GM18508 (cell line): ENCODE results near the gene LKAAEAR1.

Experiments used
- ATAC-seq: cut with Tn5 transposase; IDR thresholded peaks from one replicate; pipeline ENCODE4 v1.9.1; 2021; ENCODE audit warnings: moderate number of reproducible peaks; ENCODE audit not compliant: insufficient read depth, unreplicated experiment

The LKAAEAR1 gene

GRCh38 chr20:64041040-64041780 lies 43.0 kb downstream of the LKAAEAR1 start:
- ATAC-seq, result no peak

GRCh38 chr20:64040231-64041039 lies 43.8 kb downstream of the LKAAEAR1 start:
- ATAC-seq, result no peak

GRCh38 chr20:64039293-64040160 lies 44.7 kb downstream of the LKAAEAR1 start:
- no peak for ATAC-seq

GRCh38 chr20:64038565-64039292 lies 45.5 kb downstream of the LKAAEAR1 start:
- ATAC-seq, result no peak

- ATAC-seq, result no peak
These were observed 46.0 kb downstream of the LKAAEAR1 start for GRCh38 chr20:64038224-64038564.

GRCh38 chr20:64037498-64038213 lies 46.5 kb downstream of the LKAAEAR1 start:
- ATAC-seq, result no peak

- ATAC-seq, result no peak
These were observed 47.0 kb downstream of the LKAAEAR1 start for GRCh38 chr20:64037199-64037497.

GRCh38 chr20:64036346-64037198 lies 47.6 kb downstream of the LKAAEAR1 start:
- no peak for ATAC-seq

GRCh38 chr20:64035933-64036345 lies 48.3 kb downstream of the LKAAEAR1 start, which contains the start of gene C20orf204:
Gene C20orf204, plus strand, starts transcription at chr20:64036182. Its CDS starts 142 bp downstream, at chr20:64036324.
- ATAC-seq, result no peak

GRCh38 chr20:64035066-64035932 lies 48.9 kb downstream of the LKAAEAR1 start:
- ATAC-seq, result no peak

GRCh38 chr20:64033981-64034493 lies 50.2 kb downstream of the LKAAEAR1 start:
- ATAC-seq, result no peak
